Purkinje cell (primary cell): ENCODE measurements around the gene GCSH. TPM values are rescaled to one million over a fixed set of nuclear protein-coding genes. Genes with fewer than 3 reads are reported as not detected.

Experiments
- polyA plus RNA-seq: library from polyadenylated mRNA; unstranded; fragments of >200 nt; fragmentation: Nextera tagmentation; gene quantifications from 2 replicates; pipeline ENCODE4 v1.2.1, GENCODE V29; 2014

The GCSH gene
- 67.2 and 114 TPM in 2 replicates for polyA plus RNA-seq

GRCh38 chr16:81095953-81096714 is at the start of gene GCSH:
Gene GCSH, minus strand, starts transcription at chr16:81096395. Its CDS starts 117 bp downstream, at chr16:81096278.

GRCh38 chr16:81077076-81077940 is 18.9 kb downstream of the GCSH start, which contains the start of gene C16orf46:
Gene C16orf46, minus strand, starts transcription at chr16:81077238. Its CDS starts 13,283 bp downstream, at chr16:81063955.

GRCh38 chr16:81035398-81035974 is 60.7 kb downstream of the GCSH start, which contains the start of gene ATMIN:
Gene ATMIN, plus strand, starts transcription at chr16:81035842. Its CDS starts 29 bp downstream, at chr16:81035871.

Other genes starting within 250 kb of the GCSH start
- gene CMC2, start 89.5 kb downstream of the GCSH start, polyA plus RNA-seq = 300 and 316 TPM in 2 replicates
- gene CENPN, start 89.2 kb downstream of the GCSH start, polyA plus RNA-seq = 1.9 and 8.0 TPM in 2 replicates
- 17.2 and 20.6 TPM in 2 replicates for gene ATMIN, start 60.6 kb downstream of the GCSH start, polyA plus RNA-seq
- gene C16orf46, start 19.2 kb downstream of the GCSH start, polyA plus RNA-seq = 3.2 and 5.8 TPM in 2 replicates
- gene BCO1, start 142.3 kb upstream of the GCSH start, polyA plus RNA-seq = 0.19 TPM in 1 of 2 replicates, not detected in the other
- gene GAN, start 218.6 kb upstream of the GCSH start, polyA plus RNA-seq = 6.4 and 6.8 TPM in 2 replicates